Caco-2 (cell line): ENCODE results near the gene ADCY5. TPM values are rescaled to one million over a fixed set of nuclear protein-coding genes. Genes with fewer than 3 reads are reported as not detected.

Source experiments
- BruUV-seq: library from RNA; stranded (reverse); fragments of 400-500 nt; replicated peaks from 2 replicates; lab custom pipeline; 2021; lab: Mats Ljungman, UMichigan
- CTCF ChIA-PET: fragments of 300-600 bp; sonication (Branson Sonifier 250); formaldehyde crosslinking; loops from one replicate; lab custom pipeline; 2022; ENCODE audit warnings: antibody characterized with exemption; lab: Charles Lee
- POLR2A ChIA-PET: fragments of 300-600 bp; sonication (Branson Sonifier 250); formaldehyde crosslinking; loops from one replicate; lab custom pipeline; 2022; ENCODE audit warnings: antibody characterized with exemption; lab: Charles Lee
- DNase-seq, 2 experiments: peaks; one replicate each; pipeline versions ENCODE4 v3.0.0 to v3.0.0-alpha.2; 2020 to 2022
- H3K27me3 ChIP-seq: replicated peaks from 2 replicates; pipeline ENCODE4 v1.6.0; 2011; ENCODE audit warnings: low read length; ENCODE audit not compliant: control insufficient read depth, insufficient read depth
- H3K36me3 ChIP-seq: 2 replicates; pipeline ENCODE4 v1.5.1; 2011; ENCODE audit warnings: low read length; ENCODE audit not compliant: control insufficient read depth, insufficient read depth
- H3K4me1 ChIP-seq: fragments of 250-450 bp; sonication (Bioruptor Pico); 2 replicates; pipeline ENCODE4 v1.5.1; 2020; ENCODE audit warnings: mild to moderate bottlenecking
- H3K4me3 ChIP-seq: 2 replicates; pipeline ENCODE4 v1.5.1; 2011; ENCODE audit warnings: low read depth, mild to moderate bottlenecking, control low read depth, low read length
- H3K9me3 ChIP-seq: fragments of 250-450 bp; sonication (Bioruptor Pico); 2 replicates; pipeline ENCODE4 v1.5.1; 2020; ENCODE audit warnings: mild to moderate bottlenecking, moderate library complexity
- H3K27ac Mint-ChIP-seq: one replicate; pipeline ENCODE4 v1.8.0; 2022; ENCODE audit warnings: mixed read lengths; ENCODE audit not compliant: unreplicated experiment
- H3K27me3 Mint-ChIP-seq: one replicate; pipeline ENCODE4 v1.8.0; 2022; ENCODE audit warnings: mixed read lengths; ENCODE audit not compliant: insufficient read depth, unreplicated experiment
- H3K36me3 Mint-ChIP-seq: one replicate; pipeline ENCODE4 v1.8.0; 2022; ENCODE audit warnings: mild to moderate bottlenecking, mixed read lengths; ENCODE audit not compliant: insufficient read depth, unreplicated experiment
- H3K4me1 Mint-ChIP-seq: one replicate; pipeline ENCODE4 v1.8.0; 2022; ENCODE audit warnings: low read depth, mixed read lengths; ENCODE audit not compliant: unreplicated experiment
- H3K4me3 Mint-ChIP-seq: one replicate; pipeline ENCODE4 v1.8.0; 2022; ENCODE audit warnings: mild to moderate bottlenecking, moderate library complexity, mixed read lengths; ENCODE audit not compliant: unreplicated experiment
- H3K9me3 Mint-ChIP-seq: one replicate; pipeline ENCODE4 v1.8.0; 2022; ENCODE audit warnings: mixed read lengths; ENCODE audit not compliant: unreplicated experiment
- intact Hi-C: fragments of 100-400 bp; cut with micrococcal nuclease; formaldehyde crosslinking; loops from one replicate; pipeline ENCODE4 v1.10.0; 2022; ENCODE audit not compliant: unreplicated experiment
- total RNA-seq: library from RNA; stranded (reverse); gene quantifications from 2 replicates; pipeline ENCODE4 v1.2.3, GENCODE V29; 2022
- TF ChIP-seq, protein P1 (sequence below), 2 experiments: fragments of 200-600 bp in 1 of 2; IDR thresholded peaks; 1 replicate in 1 of 2; 2 replicates in 1 of 2; pipeline versions ENCODE4 v1.5.1 to v1.8.0; 2011 to 2022; ENCODE audit warnings: antibody characterized with exemption in 1 of 2, control low read depth in 1 of 2, inconsistent platforms in 1 of 2, low read depth in 1 of 2, low read length in 1 of 2, mild to moderate bottlenecking in 1 of 2, moderate library complexity in 1 of 2; ENCODE audit not compliant: insufficient read depth in 1 of 2, severe bottlenecking in 1 of 2, unreplicated experiment in 1 of 2

The ADCY5 gene
- total RNA-seq, 1 experiment from 2014 or later, result 0.91 TPM

DNA sequence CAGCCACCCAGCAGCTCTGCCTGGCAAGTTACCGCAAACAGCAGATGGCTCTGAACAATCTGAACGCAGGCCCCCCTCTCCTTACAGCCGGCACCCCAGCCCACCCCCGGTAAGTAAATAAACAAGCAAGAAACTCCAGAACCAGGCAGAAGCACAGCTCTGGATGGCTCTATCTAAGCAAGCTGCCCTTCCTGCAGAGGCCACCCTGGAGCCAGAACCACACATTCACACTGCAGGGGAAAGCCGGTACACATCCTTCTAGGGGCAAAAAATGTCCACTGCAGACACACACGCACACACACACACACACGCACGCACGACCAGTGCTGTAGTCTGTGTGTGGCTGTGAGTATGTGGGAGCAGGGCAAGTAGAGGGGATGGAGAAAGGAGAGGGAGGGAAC, 63.9 kb downstream of the ADCY5 start:
- Histone ChIP-seq H3K36me3 (no peaks in the 10 kb centered on the region), H3K27me3 (no peaks in the 10 kb centered on the region), H3K4me1 (no peaks in the 10 kb centered on the region), H3K9me3 (no peaks in the 10 kb centered on the region), H3K4me3 (no peak overlapping the region)
- no TSS peak for BruUV-seq
- Mint-ChIP-seq H3K9me3 (no peaks in the 10 kb centered on the region), H3K36me3 (no peaks in the 10 kb centered on the region), H3K4me3 (no peak overlapping the region), H3K4me1 (no peaks in the 10 kb centered on the region), H3K27me3 (peaks cover 6% of the 10 kb centered on the region), H3K27ac (no peak overlapping the region)
- ChIA-PET CTCF (interaction anchor here (0.6 kb wide), 1 partner anchor 30 kb away, joined by 6 read pairs; no protein-coding TSS in a partner anchor), POLR2A (no interaction called here)
- DNase-seq, result peak in 1 of 2 experiments; percentile 14
- TF ChIP-seq, protein P1, sequence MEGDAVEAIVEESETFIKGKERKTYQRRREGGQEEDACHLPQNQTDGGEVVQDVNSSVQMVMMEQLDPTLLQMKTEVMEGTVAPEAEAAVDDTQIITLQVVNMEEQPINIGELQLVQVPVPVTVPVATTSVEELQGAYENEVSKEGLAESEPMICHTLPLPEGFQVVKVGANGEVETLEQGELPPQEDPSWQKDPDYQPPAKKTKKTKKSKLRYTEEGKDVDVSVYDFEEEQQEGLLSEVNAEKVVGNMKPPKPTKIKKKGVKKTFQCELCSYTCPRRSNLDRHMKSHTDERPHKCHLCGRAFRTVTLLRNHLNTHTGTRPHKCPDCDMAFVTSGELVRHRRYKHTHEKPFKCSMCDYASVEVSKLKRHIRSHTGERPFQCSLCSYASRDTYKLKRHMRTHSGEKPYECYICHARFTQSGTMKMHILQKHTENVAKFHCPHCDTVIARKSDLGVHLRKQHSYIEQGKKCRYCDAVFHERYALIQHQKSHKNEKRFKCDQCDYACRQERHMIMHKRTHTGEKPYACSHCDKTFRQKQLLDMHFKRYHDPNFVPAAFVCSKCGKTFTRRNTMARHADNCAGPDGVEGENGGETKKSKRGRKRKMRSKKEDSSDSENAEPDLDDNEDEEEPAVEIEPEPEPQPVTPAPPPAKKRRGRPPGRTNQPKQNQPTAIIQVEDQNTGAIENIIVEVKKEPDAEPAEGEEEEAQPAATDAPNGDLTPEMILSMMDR (IDR thresholded peaks at IDR 0.05; ENCODE audit: insufficient read depth in 1 of 2, low read depth in 1 of 2, low read length in 1 of 2, severe bottlenecking in 1 of 2, unreplicated experiment in 1 of 2), result no peak
- intact Hi-C loops, result no loop called here

DNA sequence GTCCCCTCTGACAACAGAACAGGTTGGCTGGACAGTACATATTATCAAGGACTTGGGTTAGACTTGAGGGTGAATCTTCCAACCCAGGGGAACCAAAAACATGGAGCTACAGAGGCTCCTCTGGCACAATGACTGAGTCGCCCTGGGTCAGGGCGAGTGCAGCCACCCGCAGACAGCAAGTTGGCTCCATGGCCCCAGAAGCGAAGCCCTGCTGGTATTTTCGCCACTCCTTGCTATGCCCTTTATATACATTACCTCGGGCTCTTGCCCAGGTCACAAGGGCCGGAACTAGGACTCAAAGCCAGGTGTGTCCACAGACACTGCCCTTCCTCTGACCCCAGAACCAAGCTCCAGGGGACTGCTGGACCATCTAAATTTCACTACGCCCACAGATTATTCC, 64.6 kb downstream of the ADCY5 start:
- H3K4me3 ChIP-seq, result no peak overlapping the region
- CTCF ChIA-PET, result no interaction called here

DNA sequence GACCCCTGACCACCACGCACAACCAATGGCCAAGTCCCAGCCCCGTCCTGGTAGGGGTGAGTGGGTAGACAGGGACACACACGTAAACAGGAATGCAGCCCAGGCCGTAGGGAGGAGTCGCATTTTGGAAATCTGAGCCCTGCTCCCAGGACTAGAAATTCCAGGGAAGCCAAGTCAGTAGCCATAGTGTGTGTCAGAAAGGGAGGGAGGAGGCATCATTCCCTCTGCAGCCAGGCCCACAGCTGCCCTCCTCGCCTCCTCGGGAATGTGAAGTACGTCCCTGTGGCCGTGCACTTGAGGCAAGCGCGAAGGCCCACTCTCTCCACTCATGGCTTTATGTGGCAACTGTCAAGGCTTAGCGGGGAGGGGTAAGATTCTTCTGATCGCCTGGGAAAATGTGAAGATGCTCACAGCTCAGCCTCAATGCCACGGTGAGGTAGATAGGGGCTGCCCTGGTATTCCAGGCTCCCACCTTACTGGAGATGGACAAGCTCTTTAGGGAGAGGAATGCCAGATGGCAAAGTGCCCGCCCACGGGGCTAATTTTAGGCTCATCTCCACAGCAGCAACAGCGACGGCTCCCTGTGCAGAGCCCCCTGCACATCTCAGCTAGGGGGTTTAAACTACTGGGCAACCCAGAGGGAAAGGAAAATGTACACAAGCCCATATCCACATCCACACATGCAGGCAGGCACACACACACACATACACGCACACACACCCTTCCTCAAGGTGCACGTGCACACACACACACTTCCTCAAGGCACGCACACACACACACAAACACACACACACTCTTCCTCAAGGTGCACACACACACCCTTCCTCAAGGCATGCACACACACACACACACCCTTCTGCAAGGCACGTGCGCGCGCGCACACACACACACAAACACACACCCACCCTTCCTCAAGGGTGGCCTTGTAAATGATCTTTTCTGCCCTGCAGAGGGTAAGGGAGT, 65.5 kb downstream of the ADCY5 start:
- CTCF ChIA-PET, result no interaction called here
- no peak for DNase-seq
- Histone ChIP-seq H3K9me3 (no peaks in the 10 kb centered on the region), H3K4me1 (no peaks in the 10 kb centered on the region), H3K4me3 (no peak overlapping the region), H3K27me3 (no peaks in the 10 kb centered on the region), H3K36me3 (no peaks in the 10 kb centered on the region)
- no peak overlapping the region for H3K4me3 Mint-ChIP-seq
- peaks cover 6% of the 10 kb centered on the region for H3K27me3 Mint-ChIP-seq
- TF ChIP-seq, protein P1 (IDR thresholded peaks at IDR 0.05; ENCODE audit: insufficient read depth in 1 of 2, low read depth in 1 of 2, low read length in 1 of 2, severe bottlenecking in 1 of 2, unreplicated experiment in 1 of 2), result no peak
- H3K9me3 Mint-ChIP-seq, result no peaks in the 10 kb centered on the region
- H3K36me3 Mint-ChIP-seq, result no peaks in the 10 kb centered on the region
- intact Hi-C loops, result no loop called here
- BruUV-seq, result no TSS peak
- H3K27ac Mint-ChIP-seq, result no peak overlapping the region
- POLR2A ChIA-PET, result no interaction called here
- no peaks in the 10 kb centered on the region for H3K4me1 Mint-ChIP-seq

More for the DNA sequence above, 64.6 kb downstream of the ADCY5 start:
- Histone ChIP-seq H3K9me3 (no peaks in the 10 kb centered on the region), H3K27me3 (no peaks in the 10 kb centered on the region), H3K4me1 (no peaks in the 10 kb centered on the region), H3K36me3 (no peaks in the 10 kb centered on the region)
- Mint-ChIP-seq H3K4me1 (no peaks in the 10 kb centered on the region), H3K27ac (no peak overlapping the region), H3K4me3 (no peak overlapping the region), H3K9me3 (no peaks in the 10 kb centered on the region), H3K36me3 (no peaks in the 10 kb centered on the region), H3K27me3 (peaks cover 6% of the 10 kb centered on the region)
- no peak for DNase-seq
- POLR2A ChIA-PET, result no interaction called here
- BruUV-seq, result no TSS peak
- intact Hi-C loops, result no loop called here
- TF ChIP-seq, protein P1 (IDR thresholded peaks at IDR 0.05; ENCODE audit: insufficient read depth in 1 of 2, low read depth in 1 of 2, low read length in 1 of 2, severe bottlenecking in 1 of 2, unreplicated experiment in 1 of 2), result no peak
